Stimulated activated CD4-positive, alpha-beta T cell treated with anti-CD3 and anti-CD28 coated beads, Interleukin-1b, Interleukin-23, amount 100 ng/mL, for 4 hours (primary cell): ENCODE measurements around the gene HERC2.
A peak's percentile ranks its signal among the peaks of the same experiment; 100 is the strongest.

ENCODE experiments used
- DNase-seq, 2 donors: peaks; one replicate each; pipeline ENCODE4 v3.0.0-alpha.2; 2020; ENCODE audit warnings: low read depth in 2 of 2

The HERC2 gene

GRCh38 chr15:28112962-28113361 lies 209.0 kb downstream of the HERC2 start:
- no peak for DNase-seq

GRCh38 chr15:28112101-28112760 lies 209.7 kb downstream of the HERC2 start:
- DNase-seq, result no peak

- no peak for DNase-seq
Measured at GRCh38 chr15:28111543-28111942, 210.4 kb downstream of the HERC2 start.

- no peak for DNase-seq
Measured at GRCh38 chr15:28110481-28110881, 211.5 kb downstream of the HERC2 start.

DNA sequence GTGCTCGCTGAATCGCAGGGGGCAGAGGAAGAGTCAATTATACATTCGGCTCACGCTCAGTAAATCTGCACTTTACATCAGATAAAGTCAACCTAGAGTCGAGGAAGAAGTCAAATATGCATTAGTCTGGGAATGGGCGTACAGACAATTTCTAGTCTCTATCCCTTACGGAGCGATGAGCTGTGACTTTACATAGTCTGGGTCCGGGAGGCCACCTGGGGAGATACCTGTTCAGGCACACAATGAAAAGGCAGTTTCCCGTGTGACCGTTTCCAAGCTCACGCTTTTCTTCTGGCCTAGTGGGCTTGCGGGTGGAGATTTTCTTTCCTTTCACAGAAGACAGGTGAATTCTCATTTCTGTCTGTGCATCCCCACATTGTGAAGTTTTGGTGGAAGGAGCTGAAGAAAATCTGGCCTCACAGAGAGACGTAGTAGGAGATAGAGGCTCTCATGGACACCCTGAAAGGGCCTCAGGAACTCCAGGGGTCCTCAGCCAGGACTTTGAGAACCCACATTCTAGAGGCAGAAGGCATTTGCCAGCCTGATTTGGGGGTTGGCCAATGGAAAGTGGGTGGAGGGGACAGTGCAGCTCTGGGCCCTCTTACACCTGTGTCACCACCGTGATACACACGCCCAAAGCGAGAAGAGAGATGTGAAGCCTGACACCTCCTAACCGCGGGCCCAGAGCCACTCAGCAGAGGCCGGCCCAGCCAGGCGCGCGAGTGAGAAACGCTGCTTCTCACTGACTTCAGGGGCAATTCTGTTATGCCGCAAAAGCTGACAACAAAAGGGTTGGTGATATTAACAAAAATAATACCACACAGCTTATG lies 212.1 kb downstream of the HERC2 start:
- DNase-seq, result no peak

- DNase-seq, result no peak
Measured at GRCh38 chr15:28107904-28108275, 214.1 kb downstream of the HERC2 start.

- no peak for DNase-seq
Measured at GRCh38 chr15:28107111-28107903, 214.7 kb downstream of the HERC2 start.

DNA sequence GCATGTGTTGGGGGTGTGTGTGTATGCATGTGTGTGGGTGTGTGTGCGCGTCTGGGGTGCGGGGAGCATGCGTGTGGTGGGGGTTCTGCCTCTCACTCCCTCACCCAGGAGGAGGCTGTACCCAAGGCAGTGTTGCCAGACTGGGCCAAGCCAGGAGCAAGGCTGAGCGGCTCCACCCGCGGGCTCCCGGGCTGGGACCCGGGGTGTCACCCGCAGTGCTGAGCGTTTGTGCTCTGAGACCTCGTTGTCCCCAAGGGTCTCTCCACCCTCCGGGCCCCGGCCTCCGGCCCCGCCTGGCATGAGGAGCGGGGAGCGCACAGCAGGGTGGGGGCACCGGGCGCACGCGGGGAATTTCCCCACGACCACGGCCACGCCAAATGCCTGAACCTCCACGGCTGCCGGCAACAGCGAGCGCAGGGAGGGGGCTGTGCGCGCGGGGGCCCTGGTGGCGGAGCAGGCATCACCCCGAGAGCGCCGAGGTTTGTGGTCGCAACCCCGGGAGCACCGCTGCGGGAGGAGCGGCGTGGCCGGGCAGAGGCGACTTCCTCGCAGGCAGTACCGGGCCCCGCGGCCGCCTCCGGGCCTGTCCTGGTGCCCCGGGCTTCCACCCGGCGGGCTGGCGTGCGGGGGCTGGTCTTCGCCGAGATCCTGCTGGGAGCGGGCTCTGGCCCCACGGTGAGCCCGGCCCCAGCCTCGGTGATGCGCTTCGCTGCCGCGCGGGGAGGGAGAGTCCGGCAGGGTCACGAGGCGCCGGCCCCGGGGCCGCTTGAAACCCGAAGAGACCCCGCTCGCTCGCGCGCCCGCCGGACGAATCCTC lies 215.5 kb downstream of the HERC2 start:
- peak in 1 of 2 donors; percentile 19 for DNase-seq

GRCh38 chr15:28105793-28106192 lies 216.2 kb downstream of the HERC2 start:
- DNase-seq, result no peak

DNA sequence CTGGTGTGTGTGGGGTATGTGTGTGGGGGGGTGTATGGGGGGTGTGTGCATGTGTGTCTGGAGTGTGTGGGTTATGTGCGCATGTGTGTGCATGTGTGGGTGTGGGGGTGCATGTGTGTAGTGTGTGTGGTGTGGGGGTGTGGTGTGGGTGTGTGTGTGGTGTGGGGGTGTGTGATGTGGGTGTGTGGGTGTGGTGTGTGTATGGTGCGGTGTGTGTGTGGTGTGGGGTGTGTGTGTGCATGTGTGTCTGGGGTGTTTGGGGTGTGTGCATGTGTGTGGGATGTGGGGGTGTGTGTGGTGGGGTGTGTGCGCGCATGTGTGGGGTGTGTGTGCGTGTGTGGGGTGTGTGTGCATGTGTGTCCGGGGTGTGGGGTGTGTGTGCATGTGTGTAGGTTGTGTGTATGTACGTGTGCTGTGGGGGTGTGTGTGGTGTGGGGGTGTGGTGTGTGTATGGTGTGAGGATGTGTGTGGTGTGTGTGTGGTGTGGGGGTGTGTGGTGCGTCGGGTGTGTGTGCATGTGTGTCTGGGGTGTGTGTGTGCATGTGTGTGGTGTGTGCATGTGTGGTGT lies 216.7 kb downstream of the HERC2 start:
- no peak for DNase-seq

DNA sequence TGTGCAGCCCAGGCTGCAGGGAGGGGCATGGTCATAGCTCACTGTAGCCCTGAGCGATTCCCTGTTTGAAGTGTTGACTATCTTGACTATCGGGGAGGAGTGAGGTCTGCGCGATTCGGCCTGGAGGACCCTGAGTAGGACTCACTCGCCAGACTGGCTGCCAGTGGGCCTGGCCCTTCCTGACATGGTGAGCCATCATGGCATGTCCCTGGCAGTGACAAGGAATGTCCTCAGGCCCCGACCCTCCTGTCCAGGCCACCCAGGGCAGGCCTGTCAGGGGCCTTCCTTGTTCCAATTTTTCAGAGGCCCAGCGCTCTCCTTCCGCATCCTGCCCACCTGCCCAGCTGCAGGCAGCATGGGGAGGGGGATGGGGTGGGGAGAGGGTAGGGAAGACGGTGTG lies 217.7 kb downstream of the HERC2 start:
- no peak for DNase-seq

GRCh38 chr15:28103831-28104230 lies 218.1 kb downstream of the HERC2 start:
- DNase-seq, result no peak

- no peak for DNase-seq
Measured at GRCh38 chr15:28101983-28102441, 220.0 kb downstream of the HERC2 start.

DNA sequence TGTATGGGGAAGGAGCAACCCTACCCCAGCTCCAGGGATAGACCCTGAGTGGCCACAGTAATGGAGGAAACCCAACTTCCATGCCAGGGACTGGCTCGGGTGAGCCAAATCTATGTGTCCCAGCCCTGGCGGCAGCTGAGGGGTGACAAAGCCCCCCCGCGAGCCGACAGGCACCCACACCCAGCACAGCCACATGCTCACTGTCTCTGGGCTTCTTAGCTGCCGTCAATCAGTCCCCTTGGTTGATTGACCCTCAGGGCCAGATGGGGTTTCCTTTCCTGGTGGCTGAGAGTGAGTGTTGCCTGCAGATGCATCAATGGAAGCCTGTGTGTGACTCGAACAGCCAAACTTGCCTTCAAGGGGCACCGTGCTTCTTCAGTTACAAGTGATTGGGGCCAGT lies 220.8 kb downstream of the HERC2 start:
- no peak for DNase-seq

- no peak for DNase-seq
Measured at GRCh38 chr15:28100516-28101195, 221.3 kb downstream of the HERC2 start.

GRCh38 chr15:28099555-28100140 lies 222.3 kb downstream of the HERC2 start:
- DNase-seq, result no peak

- DNase-seq, result peak; percentile 55 to 61
Measured at GRCh38 chr15:28098766-28099554, 223.0 kb downstream of the HERC2 start, which contains the start of gene OCA2. OCA2 (minus strand) TSS chr15:28099315; CDS start chr15:28081874, 17,441 bp downstream.

GRCh38 chr15:28098360-28098765 lies 223.6 kb downstream of the HERC2 start:
- DNase-seq, result no peak

DNA sequence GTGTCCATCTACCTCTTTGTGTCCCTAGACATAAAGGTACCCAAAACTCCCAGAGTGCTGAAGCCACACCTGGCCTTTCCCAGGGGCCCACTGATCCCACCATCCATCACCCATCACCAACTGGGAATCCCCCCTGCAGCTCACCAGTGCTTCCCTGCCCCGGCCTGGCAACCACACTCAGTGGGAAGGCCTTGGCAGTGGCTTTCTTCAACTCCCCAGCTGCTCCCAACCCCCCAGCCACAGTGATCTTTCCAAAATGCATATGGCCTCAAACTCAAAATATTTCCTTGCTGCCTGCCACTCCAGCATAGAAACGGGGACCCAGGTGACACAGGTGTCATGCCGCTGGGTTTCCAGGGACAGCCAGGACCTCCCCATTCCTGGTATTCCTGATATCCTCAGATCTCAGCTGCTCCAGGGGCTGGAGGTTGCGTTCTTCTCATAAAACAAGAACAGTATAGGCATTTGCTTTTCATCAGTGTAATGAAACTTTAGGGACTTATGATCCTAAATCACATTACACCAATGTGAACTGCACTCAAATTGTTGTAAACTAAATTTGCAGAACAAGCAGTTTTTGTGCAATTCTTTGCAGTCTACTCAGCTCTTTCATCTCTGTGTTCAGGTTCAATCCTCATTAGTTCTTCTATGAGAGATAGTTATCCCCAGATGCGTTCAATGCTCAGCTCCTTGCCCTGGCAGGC lies 224.2 kb downstream of the HERC2 start:
- DNase-seq, result no peak
